OCI-LY3 (cell line): ENCODE measurements around the gene GPR107.

Experiments used
- H2AFZ ChIP-seq: fragments of 200-600, 300-600 bp; shearing (Covaris generic); 2 replicates; pipeline ENCODE4 v1.6.0; 2014; ENCODE audit warnings: antibody characterized with exemption, low read depth, low read length
- H3K27ac ChIP-seq: fragments of 200-600, 300-600 bp; sonication (generic); 2 replicates; pipeline ENCODE4 v1.5.1; 2014; ENCODE audit warnings: mild to moderate bottlenecking, low read length, moderate library complexity, mixed read lengths
- H3K27me3 ChIP-seq: fragments of 200-600, 300-600 bp; sonication (generic); 2 replicates; pipeline ENCODE4 v1.6.1; 2014; ENCODE audit warnings: low read depth, low read length, mixed read lengths
- H3K36me3 ChIP-seq: fragments of 200-600, 300-600 bp; sonication (generic); replicated peaks from 2 replicates; pipeline ENCODE3; 2014; ENCODE audit warnings: low read depth, low read length, mixed read lengths
- H3K4me1 ChIP-seq: fragments of 300-600, 200-600 bp; sonication (generic); 2 replicates; pipeline ENCODE4 v1.6.1; 2014; ENCODE audit warnings: low read length, mixed read lengths
- H3K4me2 ChIP-seq: fragments of 200-600, 300-600 bp; sonication (generic); 2 replicates; pipeline ENCODE4 v1.6.1; 2014; ENCODE audit warnings: low read length, mixed read lengths
- H3K4me3 ChIP-seq: fragments of 300-600, 200-600 bp; sonication (generic); 2 replicates; pipeline ENCODE4 v1.5.1; 2014; ENCODE audit warnings: antibody characterized with exemption, mild to moderate bottlenecking, low read length, moderate library complexity
- H3K79me2 ChIP-seq: fragments of 300-600, 200-600 bp; shearing (Covaris generic); 2 replicates; pipeline ENCODE4 v1.6.1; 2014; ENCODE audit warnings: mild to moderate bottlenecking, low read length, mixed read lengths
- H3K9ac ChIP-seq: fragments of 300-600, 200-600 bp; shearing (Covaris generic); 2 replicates; pipeline ENCODE4 v1.6.0; 2014; ENCODE audit warnings: mild to moderate bottlenecking, low read length, moderate library complexity
- H3K9me3 ChIP-seq: fragments of 200-600, 300-600 bp; shearing (Covaris generic); 2 replicates; pipeline ENCODE4 v1.6.1; 2014; ENCODE audit warnings: low read length, mixed read lengths; ENCODE audit not compliant: insufficient read depth
- H4K20me1 ChIP-seq: fragments of 200-600, 300-600 bp; sonication (generic); 2 replicates; pipeline ENCODE4 v1.6.1; 2016; ENCODE audit warnings: low read length, mixed read lengths; ENCODE audit not compliant: insufficient read depth
- CTCF ChIP-seq: fragments of 200-600, 300-600 bp; sonication (generic); IDR thresholded peaks from 2 replicates; pipeline ENCODE4 v1.5.1; 2014; ENCODE audit warnings: antibody characterized with exemption, low read length, low read depth
- EZH2phosphoT487 ChIP-seq: fragments of 200-600 bp; shearing (Covaris generic); IDR thresholded peaks from 2 replicates; pipeline ENCODE4 v1.6.1; 2018; ENCODE audit warnings: antibody characterized with exemption, mixed run types, low read depth

The GPR107 gene

GRCh38 chr9:130180516-130180915 is 126.8 kb downstream of the GPR107 start:
- Histone ChIP-seq H3K36me3 (no peaks in the 10 kb centered on the region), H3K27ac (no peak overlapping the region), H3K4me3 (no peak overlapping the region), H3K9ac (no peak overlapping the region), H3K79me2 (no peaks in the 10 kb centered on the region), H4K20me1 (no peaks in the 10 kb centered on the region), H2AFZ (no peak overlapping the region), H3K4me1 (no peaks in the 10 kb centered on the region), H3K9me3 (no peaks in the 10 kb centered on the region), H3K4me2 (no peak overlapping the region), H3K27me3 (0 out of 2 replicates have a peak, but pooled peaks cover 6% of the 10 kb centered on the region)
- no peak for TF ChIP-seq CTCF
- no peak for TF ChIP-seq EZH2phosphoT487

- no peak overlapping the region for H3K27ac ChIP-seq
- no peak overlapping the region for H3K4me3 ChIP-seq
- no peaks in the 10 kb centered on the region for H4K20me1 ChIP-seq
- no peaks in the 10 kb centered on the region for H3K9me3 ChIP-seq
- H3K79me2 ChIP-seq: no peaks in the 10 kb centered on the region
- no peak overlapping the region for H3K9ac ChIP-seq
- TF ChIP-seq CTCF (no peak), EZH2phosphoT487 (no peak)
- no peak overlapping the region for H3K4me2 ChIP-seq
- no peak overlapping the region for H2AFZ ChIP-seq
- H3K27me3 ChIP-seq: 0 out of 2 replicates have a peak, but pooled peaks cover 6% of the 10 kb centered on the region
- no peaks in the 10 kb centered on the region for H3K4me1 ChIP-seq
- H3K36me3 ChIP-seq: no peaks in the 10 kb centered on the region
These were observed 128.1 kb downstream of the GPR107 start for GRCh38 chr9:130181678-130182380.

- 0 out of 2 replicates have a peak, but pooled peaks cover 6% of the 10 kb centered on the region for H3K27me3 ChIP-seq
- H3K9me3 ChIP-seq: no peaks in the 10 kb centered on the region
- no peak overlapping the region for H3K4me3 ChIP-seq
- H3K27ac ChIP-seq: no peak overlapping the region
- no peak overlapping the region for H3K4me2 ChIP-seq
- H4K20me1 ChIP-seq: no peaks in the 10 kb centered on the region
- H3K9ac ChIP-seq: no peak overlapping the region
- no peaks in the 10 kb centered on the region for H3K36me3 ChIP-seq
- no peaks in the 10 kb centered on the region for H3K79me2 ChIP-seq
- no peak overlapping the region for H2AFZ ChIP-seq
- no peak for TF ChIP-seq EZH2phosphoT487
- no peak for TF ChIP-seq CTCF
- no peaks in the 10 kb centered on the region for H3K4me1 ChIP-seq
These were observed 128.7 kb downstream of the GPR107 start for GRCh38 chr9:130182381-130182909.

GRCh38 chr9:130183133-130183762 is 129.5 kb downstream of the GPR107 start:
- Histone ChIP-seq H3K4me2 (no peak overlapping the region), H3K9me3 (no peaks in the 10 kb centered on the region), H3K79me2 (no peaks in the 10 kb centered on the region), H3K4me3 (no peak overlapping the region), H2AFZ (no peak overlapping the region), H3K9ac (no peak overlapping the region), H4K20me1 (no peaks in the 10 kb centered on the region), H3K27me3 (0 out of 2 replicates have a peak, but pooled peaks cover 6% of the 10 kb centered on the region), H3K27ac (no peak overlapping the region), H3K4me1 (no peaks in the 10 kb centered on the region), H3K36me3 (no peaks in the 10 kb centered on the region)
- no peak for TF ChIP-seq EZH2phosphoT487
- TF ChIP-seq CTCF: no peak
